CD4-positive, alpha-beta T cell treated with Interleukin-2 at 100 ng/mL for 4 hours (primary cell): ENCODE results near the gene EXOC6.

Source experiments
- DNase-seq: peaks from one replicate; pipeline ENCODE4 v3.0.0-alpha.2; 2020; ENCODE audit warnings: low spot score

The EXOC6 gene

DNA sequence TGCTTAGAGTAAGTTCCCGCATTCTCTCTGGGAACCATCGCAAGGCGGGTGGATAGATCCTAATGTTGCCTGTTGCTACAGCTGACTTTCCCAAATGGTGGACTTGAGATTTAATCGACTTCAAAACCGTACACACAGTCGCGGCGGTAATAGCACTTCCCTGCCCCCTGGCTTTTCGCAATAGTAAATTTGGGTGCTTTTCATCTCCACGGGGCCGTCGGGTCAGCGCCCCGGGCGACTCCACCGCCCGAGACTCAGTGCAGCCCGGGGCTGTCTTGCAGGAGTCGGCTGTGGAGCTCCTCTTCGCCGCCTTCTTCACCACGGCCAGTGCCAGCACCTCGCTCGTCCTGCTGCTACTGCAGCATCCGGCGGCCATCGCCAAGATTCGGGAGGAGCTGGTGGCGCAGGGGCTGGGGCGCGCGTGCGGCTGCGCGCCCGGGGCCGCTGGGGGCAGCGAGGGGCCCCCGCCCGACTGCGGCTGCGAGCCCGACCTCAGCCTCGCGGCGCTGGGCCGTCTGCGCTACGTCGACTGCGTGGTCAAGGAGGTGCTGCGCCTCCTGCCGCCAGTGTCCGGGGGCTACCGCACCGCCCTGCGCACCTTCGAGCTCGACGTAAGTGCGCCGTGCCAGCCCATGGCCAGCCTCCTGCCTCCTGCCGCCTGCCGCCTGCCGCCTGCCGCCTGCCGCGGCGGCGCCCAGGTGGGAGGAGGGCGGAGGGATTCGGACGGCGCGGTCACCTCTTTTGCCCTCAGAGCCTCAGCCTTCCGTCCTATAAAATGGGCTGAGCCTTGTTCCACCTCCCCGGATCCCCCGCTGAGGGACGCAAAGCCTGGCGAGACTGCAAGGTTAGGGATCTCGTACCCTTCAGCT is 217.6 kb downstream of the EXOC6 start:
- no peak for DNase-seq

DNA sequence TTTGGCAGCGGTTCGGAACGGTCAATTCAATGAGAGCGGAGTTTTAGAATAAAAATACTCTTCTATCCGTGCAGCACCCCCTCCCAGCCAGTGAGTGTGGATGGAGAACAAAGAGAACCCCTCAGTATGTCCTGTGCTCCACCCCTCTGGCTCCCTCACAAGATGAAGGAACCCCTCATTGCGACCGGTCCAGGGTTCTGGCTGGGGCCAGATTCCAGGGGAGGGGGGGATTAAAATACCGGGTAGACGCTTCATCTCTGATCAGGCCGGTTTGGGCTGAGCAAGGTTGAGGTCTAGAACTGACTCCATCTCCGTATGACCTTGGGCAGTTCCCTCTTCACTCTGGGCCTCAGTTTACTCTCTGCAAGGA is 218.2 kb downstream of the EXOC6 start:
- DNase-seq, result no peak

DNA sequence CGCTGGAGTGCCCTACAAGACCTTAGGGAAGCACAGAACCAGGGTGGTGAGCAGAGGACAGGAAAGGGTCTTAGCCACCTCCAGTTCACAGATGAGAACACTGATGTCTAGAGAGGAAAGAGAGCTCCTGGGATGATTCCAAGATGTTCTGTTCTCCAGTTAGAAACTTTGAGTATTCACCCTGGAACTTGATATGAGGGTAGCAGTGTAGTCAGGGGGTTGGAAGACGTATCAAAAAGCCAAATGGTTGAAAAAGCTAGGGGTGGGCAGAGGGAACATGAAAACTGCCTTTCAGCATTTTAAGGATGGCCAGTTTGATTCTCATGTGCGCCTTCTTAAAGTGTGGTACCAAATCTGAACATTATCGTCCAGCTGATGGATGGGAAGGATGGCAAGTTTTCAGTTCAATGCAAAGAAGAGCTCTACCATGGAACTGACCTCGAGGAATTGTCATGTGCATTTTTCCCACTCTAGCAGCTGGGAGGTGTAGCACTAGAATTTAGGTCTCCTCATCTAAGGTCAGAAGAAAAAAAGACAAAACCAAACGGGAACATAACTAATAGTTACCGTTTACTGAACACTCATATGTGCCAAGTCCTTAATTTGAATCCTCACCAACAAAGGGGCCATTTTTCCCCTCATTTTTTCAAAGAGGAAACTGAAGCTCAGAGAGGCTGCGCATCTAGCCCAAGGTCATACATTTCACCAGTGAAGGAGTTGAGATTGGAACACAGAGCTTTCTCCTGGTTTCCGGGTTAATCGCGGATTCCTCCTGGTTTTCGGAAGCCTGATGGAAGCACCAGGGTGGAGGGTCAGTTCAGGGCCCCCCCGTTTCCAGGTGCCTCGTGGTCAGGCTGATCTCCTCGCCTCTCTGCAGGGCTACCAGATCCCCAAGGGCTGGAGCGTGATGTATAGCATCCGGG is 219.4 kb downstream of the EXOC6 start:
- no peak for DNase-seq

DNA sequence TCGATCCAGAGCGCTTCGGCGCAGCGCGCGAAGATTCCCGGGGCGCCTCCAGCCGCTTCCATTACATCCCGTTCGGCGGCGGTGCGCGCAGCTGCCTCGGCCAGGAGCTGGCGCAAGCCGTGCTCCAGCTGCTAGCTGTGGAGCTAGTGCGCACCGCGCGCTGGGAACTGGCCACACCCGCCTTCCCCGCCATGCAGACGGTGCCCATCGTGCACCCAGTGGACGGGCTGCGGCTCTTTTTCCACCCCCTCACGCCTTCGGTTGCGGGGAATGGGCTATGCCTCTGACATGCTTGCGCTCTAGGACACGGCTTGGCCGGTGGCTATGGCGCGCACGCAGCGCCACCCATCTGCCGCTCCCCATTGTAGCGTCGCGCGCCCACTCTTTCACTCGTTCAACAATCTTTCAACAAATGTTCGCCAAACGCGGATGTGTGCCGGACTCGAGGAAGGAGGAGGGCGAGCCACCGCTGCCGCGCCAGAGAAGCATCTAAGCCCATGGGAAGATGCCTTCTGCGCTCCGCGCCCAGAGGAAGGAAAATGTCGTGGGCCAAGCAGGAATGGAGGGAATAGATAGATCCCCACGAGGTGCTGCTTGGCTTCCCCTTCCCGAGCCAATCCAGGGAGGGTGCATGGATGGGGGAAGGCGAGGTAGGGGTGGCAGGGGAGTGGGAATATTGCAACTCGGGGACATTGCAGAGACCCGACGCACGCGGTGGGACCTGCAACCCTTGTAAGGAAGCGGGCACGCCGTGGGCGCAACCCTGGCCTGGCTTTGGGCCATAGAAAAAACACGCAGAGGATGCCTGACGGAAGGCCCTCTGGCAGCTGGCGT is 220.3 kb downstream of the EXOC6 start:
- no peak for DNase-seq

DNA sequence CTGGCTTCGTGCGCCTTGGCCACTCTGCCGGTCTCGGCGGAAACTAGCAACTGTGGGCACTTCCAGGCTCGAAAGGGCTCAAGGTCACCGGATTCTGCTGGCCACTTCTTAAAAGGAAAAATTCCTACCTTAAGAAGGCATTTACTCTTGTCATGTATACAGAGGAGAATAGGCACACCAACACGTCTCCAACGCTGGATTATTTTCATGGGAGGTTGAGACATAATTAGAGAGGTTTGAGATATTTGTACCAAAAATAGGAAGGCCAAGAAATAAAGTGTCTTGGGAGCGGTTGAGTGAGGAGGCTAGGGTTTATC is 220.9 kb downstream of the EXOC6 start:
- no peak for DNase-seq

DNA sequence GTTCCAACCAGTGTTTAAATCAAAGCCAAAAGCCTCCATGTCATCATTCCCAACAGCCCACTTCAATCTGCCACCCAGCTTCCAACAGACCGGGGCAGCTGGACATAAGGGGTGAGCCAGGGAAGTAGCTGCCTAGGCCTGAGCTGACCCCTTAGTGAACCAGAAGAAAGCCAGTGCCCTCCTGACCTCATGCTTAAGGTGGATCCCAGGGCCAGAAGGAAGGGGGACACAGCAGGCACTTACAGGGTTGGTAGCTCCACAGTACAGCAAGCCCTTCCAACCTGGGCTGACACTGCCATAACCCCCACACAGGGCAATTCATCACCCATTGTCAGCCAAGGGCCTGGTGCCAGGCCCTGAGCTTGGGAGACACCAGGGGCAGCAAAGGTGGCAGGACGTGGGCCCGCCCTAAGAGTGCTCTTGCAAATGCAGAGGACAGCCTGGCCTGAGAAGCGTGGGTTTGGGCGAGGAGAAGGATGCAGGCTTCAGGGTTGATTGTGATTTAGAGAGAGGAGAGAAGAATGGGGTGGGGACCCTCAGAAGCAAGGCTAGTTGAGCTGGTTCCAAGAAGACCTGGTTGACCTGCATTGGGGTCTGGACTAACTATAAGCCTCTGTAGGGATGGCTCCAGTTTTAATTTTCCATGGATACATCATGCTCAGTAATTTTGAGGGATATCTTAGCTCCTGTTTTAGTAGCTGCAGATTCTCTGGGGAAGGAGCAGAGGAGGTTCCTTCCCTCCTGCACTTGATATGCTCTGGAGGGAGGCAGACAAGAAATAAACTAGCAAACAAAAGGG is 222.3 kb downstream of the EXOC6 start:
- DNase-seq, result no peak

DNA sequence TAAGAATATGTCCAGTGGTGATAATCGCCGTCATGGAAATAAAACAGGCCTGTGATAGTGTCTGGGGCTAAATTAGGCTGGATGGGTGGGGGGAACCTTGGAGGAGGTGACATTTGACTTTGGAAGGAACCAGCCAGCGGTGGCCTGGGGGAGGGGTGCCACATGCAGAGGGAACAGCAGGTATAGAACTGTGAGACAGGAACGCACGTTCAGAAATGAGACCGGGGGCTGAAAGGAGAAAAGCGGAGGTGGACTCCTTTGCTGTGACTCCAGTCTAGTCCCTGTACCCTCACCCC is 222.8 kb downstream of the EXOC6 start:
- DNase-seq, result no peak

DNA sequence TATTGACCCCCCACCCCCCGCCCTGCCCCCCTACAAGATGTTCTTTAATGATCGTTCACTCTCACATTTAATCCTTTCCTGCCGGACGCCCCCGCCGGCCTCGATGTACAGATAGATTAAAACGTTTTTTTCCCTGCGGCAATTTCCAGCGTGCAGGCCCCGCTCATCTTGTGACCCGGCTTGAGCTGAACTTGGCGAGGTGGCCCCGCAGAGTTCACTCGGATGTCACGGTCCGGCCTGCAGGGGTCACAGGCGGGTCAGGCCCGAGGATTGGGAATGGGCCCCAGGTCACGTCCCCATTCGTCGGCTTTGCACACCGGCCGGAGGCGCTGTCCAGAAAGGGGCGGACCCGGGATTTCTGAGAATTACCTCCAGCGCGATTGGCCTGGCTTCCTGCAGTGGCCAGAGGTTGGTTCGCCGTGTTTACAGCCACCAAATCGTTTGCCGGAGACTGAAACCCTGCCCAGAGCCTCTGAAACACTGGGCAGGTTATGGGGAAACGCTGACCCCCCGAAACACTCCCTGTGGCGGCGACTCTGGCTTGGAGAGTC is 223.4 kb downstream of the EXOC6 start:
- no peak for DNase-seq

DNA sequence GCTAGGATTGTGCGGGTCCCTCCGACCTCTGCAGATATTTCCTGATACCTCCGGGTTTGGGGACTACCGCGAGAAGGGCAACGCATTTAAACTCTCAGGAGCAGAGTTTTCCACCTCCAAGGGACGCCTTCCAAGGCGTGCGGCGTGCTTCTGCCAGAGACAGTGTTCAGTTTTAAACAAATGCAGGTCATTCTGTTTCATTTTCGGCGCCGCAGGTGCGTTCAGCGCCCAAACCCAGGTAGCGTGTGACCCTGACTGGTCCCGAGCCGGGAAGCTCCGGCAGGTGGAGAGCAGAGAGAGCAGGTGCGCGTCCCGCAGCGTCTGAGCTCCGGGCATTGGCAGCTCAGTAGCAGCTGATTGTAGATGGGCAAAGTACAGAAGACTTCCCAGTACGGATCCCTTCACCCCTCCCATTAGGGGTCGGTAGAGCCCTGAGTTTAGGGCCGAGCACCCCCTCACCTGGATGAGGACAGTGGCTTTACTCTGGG is 223.9 kb downstream of the EXOC6 start:
- DNase-seq, result no peak

DNA sequence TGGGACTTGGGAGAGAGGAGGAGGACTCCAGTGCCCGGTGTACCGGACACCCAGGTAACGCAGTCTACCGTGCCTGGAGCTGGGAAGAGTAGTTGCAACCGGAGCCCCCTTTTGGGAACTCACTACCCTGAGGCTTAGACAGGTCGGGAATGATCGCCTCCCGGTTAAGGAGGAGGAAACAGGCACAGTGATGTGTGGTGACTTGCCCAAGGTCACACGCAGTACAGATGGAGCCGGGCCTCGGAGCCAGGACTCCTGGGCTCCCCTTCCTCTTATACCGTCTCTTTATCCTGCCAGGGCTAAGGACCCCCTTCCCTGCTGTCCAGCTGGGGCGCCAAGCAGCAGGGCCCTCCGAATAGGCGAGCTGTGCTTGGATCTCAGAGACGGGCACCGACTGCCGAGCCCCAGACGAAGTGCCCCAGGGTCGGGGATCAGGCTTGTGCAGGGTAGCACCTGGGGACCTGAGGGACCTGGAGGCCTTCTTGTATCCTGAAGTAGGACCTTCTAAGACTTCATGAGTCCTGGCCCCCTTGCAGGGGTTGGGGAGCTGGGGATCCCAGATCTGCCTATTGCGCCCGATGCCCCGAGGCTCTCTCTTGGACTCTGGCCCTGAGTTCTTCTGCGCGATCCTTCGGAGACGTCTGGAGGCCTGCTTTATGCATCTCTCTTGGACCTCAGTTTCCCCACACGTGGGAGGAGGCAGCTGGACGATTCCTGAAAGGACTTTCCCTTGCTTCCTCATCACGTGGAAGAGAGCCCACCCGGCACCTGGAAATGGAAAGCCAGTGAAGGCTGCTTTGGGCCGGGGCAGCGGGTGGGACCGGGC is 224.6 kb downstream of the EXOC6 start:
- DNase-seq, result no peak

DNA sequence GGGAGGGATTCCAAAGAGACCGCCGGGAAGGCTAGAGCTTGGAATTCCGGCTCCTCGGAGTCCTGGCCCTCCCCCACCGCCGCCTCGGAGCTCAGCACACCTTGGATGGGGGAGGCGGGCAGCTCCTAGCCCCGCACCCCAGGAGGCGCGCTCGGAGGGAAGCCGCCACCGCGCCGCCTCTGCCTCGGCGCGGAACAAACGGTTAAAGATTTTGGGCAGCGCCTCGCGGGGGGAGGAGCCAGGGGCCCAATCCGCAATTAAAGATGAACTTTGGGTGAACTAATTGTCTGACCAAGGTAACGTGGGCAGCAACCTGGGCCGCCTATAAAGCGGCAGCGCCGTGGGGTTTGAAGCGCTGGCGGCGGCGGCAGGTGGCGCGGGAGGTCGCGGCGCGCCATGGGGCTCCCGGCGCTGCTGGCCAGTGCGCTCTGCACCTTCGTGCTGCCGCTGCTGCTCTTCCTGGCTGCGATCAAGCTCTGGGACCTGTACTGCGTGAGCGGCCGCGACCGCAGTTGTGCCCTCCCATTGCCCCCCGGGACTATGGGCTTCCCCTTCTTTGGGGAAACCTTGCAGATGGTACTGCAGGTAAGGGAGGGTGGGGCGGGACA is 225.3 kb downstream of the EXOC6 start, which contains the start of gene CYP26A1:
Gene CYP26A1 (plus strand): TSS at position 355 of the 608 bp plus-strand sequence. CDS start 42 bp downstream, at position 397.
- DNase-seq, result no peak

DNA sequence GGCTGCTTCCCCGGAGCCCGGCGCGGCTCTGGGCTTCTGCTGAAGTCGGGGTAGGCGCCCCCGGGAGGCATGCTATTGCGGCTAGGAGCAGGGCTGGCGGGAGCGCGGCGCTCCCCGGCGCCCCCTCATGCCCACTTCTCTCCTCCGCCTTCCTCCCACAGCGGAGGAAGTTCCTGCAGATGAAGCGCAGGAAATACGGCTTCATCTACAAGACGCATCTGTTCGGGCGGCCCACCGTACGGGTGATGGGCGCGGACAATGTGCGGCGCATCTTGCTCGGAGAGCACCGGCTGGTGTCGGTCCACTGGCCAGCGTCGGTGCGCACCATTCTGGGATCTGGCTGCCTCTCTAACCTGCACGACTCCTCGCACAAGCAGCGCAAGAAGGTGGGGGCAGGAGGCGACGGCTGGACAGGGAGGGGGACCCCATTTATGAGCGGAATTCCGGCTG is 225.9 kb downstream of the EXOC6 start:
- DNase-seq, result no peak

DNA sequence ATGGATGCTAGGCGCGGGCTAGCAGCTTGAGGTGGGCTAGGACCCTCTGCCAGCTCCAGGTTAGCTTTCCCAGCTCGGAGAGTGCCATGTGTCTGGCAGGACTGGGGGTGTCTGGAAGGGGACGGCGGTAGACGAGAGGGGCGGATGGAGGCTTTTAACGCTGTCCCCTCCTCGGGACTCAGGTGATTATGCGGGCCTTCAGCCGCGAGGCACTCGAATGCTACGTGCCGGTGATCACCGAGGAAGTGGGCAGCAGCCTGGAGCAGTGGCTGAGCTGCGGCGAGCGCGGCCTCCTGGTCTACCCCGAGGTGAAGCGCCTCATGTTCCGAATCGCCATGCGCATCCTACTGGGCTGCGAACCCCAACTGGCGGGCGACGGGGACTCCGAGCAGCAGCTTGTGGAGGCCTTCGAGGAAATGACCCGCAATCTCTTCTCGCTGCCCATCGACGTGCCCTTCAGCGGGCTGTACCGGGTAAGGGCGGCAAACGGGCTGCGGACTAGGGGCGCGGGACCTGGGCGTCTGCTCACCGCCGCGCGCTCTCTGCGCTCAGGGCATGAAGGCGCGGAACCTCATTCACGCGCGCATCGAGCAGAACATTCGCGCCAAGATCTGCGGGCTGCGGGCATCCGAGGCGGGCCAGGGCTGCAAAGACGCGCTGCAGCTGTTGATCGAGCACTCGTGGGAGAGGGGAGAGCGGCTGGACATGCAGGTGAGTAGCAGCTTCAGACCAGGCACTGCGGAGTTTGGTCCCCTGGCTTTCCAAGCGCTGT is 226.5 kb downstream of the EXOC6 start:
- no peak for DNase-seq

DNA sequence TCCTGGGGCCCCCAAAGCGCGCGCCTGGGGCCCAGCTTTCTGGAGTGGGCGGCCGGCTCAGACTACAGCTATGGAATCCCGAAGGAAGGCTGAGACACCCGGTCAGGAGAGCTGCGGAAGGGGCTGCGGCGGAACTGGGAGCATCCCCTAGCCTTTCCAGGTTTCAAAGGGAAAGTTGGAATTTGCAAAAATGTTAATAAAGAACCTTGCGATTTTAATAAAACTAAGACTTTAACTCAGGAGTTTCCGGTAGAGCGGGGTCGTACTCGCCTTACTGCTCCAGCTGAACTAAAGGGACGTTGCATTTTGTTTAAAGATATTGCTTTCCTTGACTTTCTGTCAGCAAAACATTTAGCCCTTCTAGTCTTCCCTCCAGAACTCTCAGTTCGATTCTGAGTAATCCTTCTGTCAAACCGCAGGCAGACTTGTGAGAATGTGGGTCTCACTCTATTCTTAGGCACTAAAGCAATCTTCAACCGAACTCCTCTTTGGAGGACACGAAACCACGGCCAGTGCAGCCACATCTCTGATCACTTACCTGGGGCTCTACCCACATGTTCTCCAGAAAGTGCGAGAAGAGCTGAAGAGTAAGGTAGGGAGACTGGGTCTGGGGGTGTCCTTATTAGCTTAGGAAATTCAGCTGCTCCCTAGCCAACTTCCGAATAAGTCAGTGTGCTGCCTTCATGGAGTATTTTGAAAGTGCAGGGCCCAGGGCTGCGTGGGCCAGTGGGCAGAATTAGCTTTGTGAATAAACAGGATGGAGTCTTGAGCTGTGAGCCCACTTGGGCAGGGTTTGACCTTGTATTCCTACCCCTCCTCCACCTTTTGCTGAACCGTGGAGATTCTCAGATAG is 227.3 kb downstream of the EXOC6 start:
- DNase-seq, result no peak

DNA sequence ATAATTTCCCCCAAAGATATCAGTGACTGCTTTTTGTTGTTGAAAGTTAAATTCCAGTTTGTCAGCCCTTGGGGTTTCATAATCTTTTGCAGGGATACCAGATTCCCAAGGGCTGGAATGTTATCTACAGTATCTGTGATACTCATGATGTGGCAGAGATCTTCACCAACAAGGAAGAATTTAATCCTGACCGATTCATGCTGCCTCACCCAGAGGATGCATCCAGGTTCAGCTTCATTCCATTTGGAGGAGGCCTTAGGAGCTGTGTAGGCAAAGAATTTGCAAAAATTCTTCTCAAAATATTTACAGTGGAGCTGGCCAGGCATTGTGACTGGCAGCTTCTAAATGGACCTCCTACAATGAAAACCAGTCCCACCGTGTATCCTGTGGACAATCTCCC is 228.6 kb downstream of the EXOC6 start:
- no peak for DNase-seq

DNA sequence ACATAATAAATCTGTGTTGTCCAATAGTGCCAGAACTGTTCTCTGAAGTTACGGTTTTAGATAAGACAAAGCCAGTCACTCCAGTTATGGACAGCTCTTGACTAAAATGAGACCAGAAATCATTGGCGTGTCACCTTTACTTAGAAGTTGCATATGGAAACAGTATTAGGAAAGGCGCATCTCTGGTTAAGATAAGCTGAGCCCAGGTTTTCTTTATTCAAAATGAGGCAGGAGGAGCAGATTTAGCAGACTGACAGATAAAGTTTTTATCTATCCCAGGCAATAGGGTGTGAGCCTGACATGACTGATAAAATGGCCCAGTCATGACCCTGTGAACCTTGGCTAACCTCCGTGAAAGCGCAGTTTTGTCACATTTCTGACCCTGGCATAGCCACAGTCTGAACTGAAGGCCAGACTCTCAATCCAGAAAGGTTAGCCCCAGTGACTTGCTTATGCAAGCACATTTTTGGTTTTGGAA is 229.6 kb downstream of the EXOC6 start:
- DNase-seq, result no peak

DNA sequence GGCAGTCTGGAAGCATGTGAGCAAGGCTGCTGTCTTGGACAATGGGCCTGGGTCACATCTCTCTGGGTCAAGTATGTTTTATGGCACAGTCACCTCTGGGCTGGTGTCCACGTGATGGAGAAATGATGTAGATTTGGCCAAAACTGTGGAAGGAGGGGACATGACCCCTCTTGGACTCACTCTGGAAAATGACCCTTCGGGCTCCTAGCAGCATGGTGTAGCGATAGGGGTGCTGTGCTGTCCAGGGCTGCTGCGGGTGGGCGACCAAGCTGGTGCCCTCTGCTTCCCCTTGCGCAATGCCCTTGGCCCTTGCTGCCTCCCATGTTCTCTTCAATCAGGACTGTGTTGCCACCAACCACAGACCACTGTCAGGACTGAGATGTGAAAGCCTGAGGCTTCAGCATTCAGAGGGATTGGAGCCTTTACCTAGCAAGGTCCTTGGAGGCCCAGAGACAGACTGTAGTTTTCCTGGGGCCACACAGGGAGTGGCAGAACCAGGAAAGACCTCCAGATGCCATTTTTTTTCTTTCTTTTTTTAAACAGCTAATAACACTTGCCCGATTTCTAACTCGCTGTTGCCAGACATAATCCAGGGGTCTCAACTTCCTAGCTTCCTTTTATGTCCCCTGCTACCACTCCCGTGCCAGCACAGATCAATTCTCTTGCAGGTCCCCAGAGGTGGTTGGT is 231.5 kb downstream of the EXOC6 start:
- DNase-seq, result no peak
